ENCODE measurements around the gene LRPAP1. TPM values are rescaled to one million over a fixed set of nuclear protein-coding genes. Genes with fewer than 3 reads are reported as not detected.
A peak's percentile ranks its signal among the peaks of the same experiment; 100 is the strongest.

LRPAP1 gene
- total RNA-seq, 1 donor from 2014 or later, result 53.7 TPM

DNA sequence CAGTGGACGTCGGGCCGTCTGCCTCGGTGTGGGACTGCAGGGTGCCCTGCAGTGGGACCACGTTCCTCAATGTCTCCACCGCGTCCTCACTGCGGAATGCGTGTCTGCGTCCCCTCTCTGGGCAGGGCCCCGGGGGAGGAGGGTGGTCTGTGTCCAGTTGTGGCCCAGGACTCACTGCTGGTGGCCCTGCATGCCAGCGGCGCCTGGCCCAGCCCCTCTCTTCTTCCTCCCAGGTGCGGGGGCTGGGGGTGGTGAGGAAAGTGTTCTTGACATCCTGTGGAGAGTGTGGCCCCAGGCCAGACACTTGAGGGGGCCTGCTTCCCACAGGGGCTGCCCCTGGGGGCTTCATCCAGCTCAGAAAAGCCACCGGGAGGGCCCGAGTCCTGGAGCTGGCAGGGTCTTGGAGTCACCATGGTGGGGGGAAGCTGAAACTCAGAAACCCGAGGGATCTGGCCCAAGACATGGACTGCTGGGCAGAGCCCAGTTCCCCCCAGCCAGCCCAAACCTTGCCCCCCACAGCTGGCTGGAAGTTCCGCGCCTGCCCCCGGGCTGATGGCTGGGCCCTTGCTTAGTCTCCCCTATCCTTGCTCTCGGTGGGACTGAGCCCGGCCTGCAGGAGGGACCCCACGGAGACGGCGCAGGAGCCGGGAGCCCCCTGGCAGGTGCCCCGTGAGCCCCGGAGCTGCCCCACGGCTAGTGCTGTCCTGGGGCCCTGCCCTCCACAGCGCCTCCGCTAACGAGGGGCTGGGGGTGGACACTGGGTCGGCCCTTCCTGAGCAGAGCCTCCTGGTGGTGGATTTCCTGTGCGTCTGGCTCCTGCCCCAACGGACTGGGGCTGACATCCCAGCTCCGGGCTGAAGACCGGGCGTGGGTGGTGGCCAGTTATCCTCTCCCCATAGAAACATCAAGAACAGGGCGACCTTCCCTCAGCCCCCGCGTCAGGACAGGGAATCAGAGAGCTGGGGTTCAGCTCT lies 66.2 kb downstream of the LRPAP1 start:
- Histone ChIP-seq H3K27me3 (ENCODE audit: control insufficient read depth, insufficient read depth, low read length) (peaks cover 32% of the 10 kb centered on the region), H3K36me3 (ENCODE audit: control insufficient read depth, insufficient read depth, low read length) (no peaks in the 10 kb centered on the region), H3K4me3 (ENCODE audit: low read depth, low read length) (no peak overlapping the region)
- FAIRE-seq (no peak), DNase-seq (ENCODE audit: low read depth) (no peak)
- peak; percentile 27 for TF ChIP-seq CTCF (IDR thresholded peaks at IDR 0.05; ENCODE audit: insufficient read depth, low read length, severe bottlenecking)

DNA sequence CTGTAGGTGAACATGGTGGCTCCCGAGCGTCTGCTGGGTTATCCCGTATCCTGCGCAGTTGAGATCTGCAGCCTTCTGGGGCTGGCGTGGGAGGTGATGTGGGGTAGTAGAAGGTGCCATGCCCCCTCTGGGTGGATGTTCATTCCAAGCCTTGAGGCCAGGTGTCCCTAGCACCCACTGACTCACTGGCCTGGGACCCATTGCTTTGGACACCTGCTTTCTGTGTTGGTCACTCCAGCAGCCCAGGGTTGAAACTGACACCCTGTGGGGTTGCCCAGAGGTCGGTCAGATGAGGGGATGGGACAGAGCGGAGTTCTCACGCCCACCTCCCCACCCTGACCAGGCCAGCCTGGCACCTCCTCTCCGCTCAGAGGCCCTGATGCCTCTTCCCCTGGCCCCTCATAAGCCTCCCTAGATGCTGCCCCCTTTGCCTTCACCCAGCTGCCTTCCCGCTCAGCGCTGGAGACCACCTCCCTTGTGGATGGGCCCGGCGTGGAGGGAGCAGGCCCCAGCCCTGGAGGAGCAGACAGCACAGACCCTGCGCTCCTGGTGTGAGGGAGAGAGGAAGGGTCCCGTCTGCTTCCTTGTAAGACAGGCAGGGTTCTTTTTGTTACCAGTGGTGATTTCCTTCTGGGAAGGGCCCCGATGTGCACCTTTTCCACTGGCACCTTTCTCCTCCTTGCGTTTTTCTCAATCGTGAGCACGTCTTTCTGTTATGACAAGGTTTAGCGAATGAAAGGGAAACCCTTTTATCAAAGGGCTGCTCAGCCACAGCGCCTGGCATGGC lies 67.1 kb downstream of the LRPAP1 start:
- TF ChIP-seq CTCF (IDR thresholded peaks at IDR 0.05; ENCODE audit: insufficient read depth, low read length, severe bottlenecking), result no peak
- no peak overlapping the region for H3K4me3 ChIP-seq (ENCODE audit: low read depth, low read length)
- H3K27me3 ChIP-seq (ENCODE audit: control insufficient read depth, insufficient read depth, low read length), result peaks cover 35% of the 10 kb centered on the region
- DNase-seq (ENCODE audit: low read depth), result no peak
- H3K36me3 ChIP-seq (ENCODE audit: control insufficient read depth, insufficient read depth, low read length), result no peaks in the 10 kb centered on the region
- no peak for FAIRE-seq

DNA sequence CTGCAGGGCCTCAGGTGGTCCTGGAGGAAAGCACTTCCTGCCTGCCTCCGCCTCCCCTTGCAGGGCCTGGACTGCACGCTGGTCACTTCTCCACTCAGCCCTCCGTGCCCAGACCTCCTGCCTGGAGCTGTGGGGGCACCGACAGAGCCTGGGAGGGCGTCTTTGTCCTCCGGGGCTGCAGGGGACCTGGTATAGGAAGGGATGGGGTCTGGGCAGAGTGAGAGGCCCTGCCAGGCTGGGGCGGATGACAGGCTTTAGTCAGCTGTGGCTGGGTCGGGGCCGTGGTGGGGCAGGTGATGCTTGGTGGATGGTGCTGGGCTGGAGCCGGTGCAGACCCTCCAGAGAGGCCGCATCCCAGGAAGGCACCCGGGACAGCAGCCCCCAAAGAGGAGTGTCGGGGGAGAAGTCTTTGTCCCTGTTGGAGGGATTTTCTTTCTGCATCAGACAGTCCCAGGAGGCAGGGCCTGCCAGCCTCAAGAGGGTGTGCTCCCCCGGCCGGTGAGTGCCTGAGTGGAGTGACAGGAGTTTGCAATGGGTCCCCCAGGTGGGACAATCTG lies 67.8 kb downstream of the LRPAP1 start:
- Histone ChIP-seq H3K36me3 (ENCODE audit: control insufficient read depth, insufficient read depth, low read length) (no peaks in the 10 kb centered on the region), H3K27me3 (ENCODE audit: control insufficient read depth, insufficient read depth, low read length) (peaks cover 32% of the 10 kb centered on the region), H3K4me3 (ENCODE audit: low read depth, low read length) (no peak overlapping the region)
- DNase-seq (ENCODE audit: low read depth) (no peak), FAIRE-seq (no peak)
- TF ChIP-seq CTCF (IDR thresholded peaks at IDR 0.05; ENCODE audit: insufficient read depth, low read length, severe bottlenecking), result no peak

DNA sequence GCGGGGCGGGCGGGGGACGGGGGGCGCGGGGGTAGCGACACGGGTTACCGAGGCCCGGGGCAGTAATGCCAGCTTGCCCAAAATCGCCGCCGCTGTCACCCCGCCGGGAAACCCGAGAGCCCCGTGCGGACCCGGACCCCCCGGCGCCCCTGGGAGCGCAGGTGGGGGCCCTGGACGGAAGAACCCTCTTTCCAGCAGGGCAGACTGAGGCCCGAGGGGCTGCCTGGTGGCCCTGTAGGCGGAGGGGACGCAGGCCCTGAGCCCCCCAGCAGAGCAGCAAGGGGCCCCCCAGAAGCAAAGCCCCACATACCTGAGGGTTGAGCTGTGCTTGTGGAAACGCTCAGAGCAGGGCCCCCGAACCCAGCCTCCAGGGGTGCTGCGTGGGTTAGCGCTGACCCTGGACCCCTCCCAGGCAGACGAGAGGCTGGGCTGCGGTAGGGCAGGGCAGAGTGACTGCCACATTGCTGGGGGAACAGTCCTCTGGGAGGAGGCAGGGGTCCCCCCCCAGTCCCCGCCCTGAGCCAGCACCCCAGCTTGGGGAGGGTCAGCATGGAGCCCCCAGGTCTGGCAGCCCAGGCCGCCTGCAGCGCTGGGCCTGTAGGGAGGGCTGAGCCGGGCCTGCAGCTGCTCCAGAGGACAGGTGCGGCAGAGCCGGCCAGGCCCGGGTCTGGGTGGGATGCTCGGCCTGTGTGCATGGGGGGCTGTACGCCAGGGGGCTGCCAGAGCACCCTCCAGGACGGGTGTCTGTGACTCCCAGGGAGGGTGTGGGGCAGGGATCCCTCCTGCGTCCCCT lies 68.5 kb downstream of the LRPAP1 start:
- no peak for DNase-seq (ENCODE audit: low read depth)
- TF ChIP-seq CTCF (IDR thresholded peaks at IDR 0.05; ENCODE audit: insufficient read depth, low read length, severe bottlenecking), result no peak
- Histone ChIP-seq H3K27me3 (ENCODE audit: control insufficient read depth, insufficient read depth, low read length) (peaks cover 30% of the 10 kb centered on the region), H3K36me3 (ENCODE audit: control insufficient read depth, insufficient read depth, low read length) (no peaks in the 10 kb centered on the region), H3K4me3 (ENCODE audit: low read depth, low read length) (no peak overlapping the region)
- no peak for FAIRE-seq

DNA sequence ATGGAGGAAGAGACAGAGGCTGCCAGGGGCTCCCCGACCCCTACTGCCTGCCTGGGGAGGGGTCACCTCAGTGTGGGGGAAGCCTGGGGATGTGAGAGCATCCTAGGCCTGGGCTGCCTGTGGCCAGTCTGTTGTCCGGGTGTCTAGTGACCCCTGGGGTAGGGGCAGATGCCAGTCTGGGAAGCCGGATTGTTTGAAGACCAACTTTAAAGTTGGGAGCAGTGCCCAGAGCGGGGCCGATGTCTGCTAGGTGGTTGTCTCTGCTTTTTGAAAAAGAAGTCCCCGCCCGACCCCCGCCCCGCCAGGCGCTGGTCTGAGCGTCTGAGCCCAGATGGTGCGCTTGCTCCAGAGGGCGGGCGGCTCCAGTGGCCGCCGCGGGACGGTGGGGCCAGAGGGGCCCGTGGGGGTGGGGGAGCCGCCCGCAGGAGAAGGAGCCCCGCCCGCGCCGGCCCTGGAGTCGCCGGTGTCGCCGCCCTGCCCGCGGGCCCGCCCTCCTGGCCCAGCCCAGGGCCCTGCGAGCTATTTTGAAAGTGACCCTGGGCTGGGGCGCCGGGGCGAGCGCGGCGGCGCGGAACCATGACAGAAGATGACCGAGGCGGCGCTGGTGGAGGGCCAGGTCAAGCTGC lies 69.3 kb downstream of the LRPAP1 start, which contains the start of gene DOK7:
Gene DOK7, plus strand, starts transcription at position 517 of the 626 bp plus-strand sequence. Its CDS starts 70 bp downstream, at position 587.
- Histone ChIP-seq H3K27me3 (ENCODE audit: control insufficient read depth, insufficient read depth, low read length) (peaks cover 36% of the 10 kb centered on the region), H3K36me3 (ENCODE audit: control insufficient read depth, insufficient read depth, low read length) (no peaks in the 10 kb centered on the region), H3K4me3 (ENCODE audit: low read depth, low read length) (no peak within 1 kb of the TSS)
- TF ChIP-seq CTCF (IDR thresholded peaks at IDR 0.05; ENCODE audit: insufficient read depth, low read length, severe bottlenecking), result no peak
- DNase-seq (ENCODE audit: low read depth) (no peak), FAIRE-seq (no peak)

Measured in bronchial epithelial cell (primary cell).